ENCODE data around the gene DNAJC19. TPM values are rescaled to one million over a fixed set of nuclear protein-coding genes. Genes with fewer than 3 reads are reported as not detected.
A peak's percentile ranks its signal among the peaks of the same experiment; 100 is the strongest.

Gene DNAJC19
- total RNA-seq, 8 experiments from 2014 or later, result 27.0 to 47.6 (median 38.4) TPM

DNA sequence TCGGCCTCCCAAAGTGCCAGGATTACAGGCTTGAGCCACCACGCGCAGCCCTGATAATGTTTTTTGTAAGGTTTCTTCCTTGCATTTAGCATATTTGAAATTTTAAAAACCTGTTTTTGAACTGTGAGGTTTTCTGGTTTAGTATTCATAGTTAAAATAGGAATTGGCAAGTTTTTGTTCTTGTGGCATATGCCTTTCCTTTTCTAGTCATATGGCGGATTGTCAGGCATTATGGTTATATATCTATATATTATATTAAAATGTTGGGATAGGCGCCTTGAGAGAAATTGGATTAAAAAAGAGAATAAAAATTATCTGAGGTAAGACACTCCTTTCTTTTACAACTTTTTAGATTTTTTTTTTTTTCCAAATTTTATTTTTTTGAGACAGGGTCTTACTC lies 48.7 kb downstream of the DNAJC19 start:
- in situ Hi-C loops (cut with MboI; ENCODE audit: low pct_unique_long_range_greater_than_20kb in 2 of 9, low sequenced_read_pairs in 9 of 9, unreplicated experiment in 9 of 9), result no loop called here
- Histone ChIP-seq H3K4me1 (replicated peaks in 1 of 2) (no peaks in the 10 kb centered on the region), H3K27ac (no peak overlapping the region), H3K4me3 (no peak overlapping the region)
- 80 to 100% (median 96%) methylated on average over 1 to 5 of the region's 5 CpGs for WGBS, 10 experiments
- no peak for ATAC-seq (replicated peaks in 6 of 8)

DNA sequence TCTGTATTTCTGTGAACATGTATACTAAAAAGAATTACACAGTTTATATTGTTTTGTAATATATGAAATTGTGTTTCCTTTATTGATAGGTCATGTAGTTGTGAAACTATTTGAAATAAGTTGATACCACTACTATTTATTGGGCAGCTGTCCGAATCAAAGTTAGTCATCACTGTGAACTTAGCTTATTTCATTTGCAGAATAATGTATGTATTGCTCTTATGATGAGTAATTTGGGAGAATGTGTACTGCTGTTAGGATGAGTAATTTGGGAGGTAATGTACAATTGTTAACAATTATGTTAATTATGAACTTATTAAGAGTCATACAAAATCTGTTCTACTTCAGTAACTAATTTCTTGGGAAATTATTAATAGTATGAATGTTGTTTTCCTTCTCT lies 54.9 kb downstream of the DNAJC19 start:
- in situ Hi-C loops (cut with MboI; ENCODE audit: low pct_unique_long_range_greater_than_20kb in 2 of 9, low sequenced_read_pairs in 9 of 9, unreplicated experiment in 9 of 9), result no loop called here
- no peak overlapping the region for H3K4me3 ChIP-seq
- peak in 1 of 8 experiments; percentile 43 for ATAC-seq (replicated peaks in 6 of 8)
- WGBS, 10 experiments, result 0 to 100% (median 100%) methylated on average over 1 of the region's 1 CpG; no CpG with 5 or more reads in 1 of the 10 experiments
- H3K4me1 ChIP-seq (replicated peaks in 1 of 2), result no peaks in the 10 kb centered on the region
- no peak overlapping the region for H3K27ac ChIP-seq

Other genes with a start within 250 kb of the DNAJC19 start
- gene FXR1, start 77.1 kb downstream of the DNAJC19 start, total RNA-seq, result 100 to 1,000 TPM; 150 to 225 (median 161) TPM